HG03558 (cell line): ENCODE data around the gene PAPPA2.

Experiments
- ATAC-seq: cut with Tn5 transposase; IDR thresholded peaks from one replicate; pipeline ENCODE4 v1.9.1; 2021; ENCODE audit warnings: moderate number of reproducible peaks; ENCODE audit not compliant: unreplicated experiment; ENCODE audit errors: extremely low read depth

Gene PAPPA2

GRCh38 chr1:176843352-176844297 is 380.6 kb downstream of the PAPPA2 start:
- no peak for ATAC-seq

DNA sequence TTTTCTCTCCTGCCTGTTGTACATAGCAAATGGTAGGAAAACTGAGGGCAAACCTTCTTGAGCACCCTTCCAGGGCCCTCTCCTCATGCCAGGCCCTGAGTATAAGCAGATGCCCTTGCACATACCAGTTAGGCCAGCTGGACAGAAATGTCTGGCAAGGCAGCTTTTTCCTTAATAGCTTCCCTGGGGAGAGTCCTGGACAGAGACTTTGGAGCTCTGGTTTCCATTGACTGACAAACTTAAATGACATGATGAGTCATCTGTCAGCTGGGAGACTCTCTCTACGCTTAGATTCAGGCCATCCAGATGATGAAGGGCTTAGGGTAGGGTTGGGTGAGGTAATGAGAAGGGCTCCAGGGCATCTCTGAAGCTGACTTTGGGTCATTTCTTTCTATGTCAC is 384.1 kb downstream of the PAPPA2 start:
- no peak for ATAC-seq

- ATAC-seq, result no peak
Measured at GRCh38 chr1:176849281-176849680, 386.3 kb downstream of the PAPPA2 start.

DNA sequence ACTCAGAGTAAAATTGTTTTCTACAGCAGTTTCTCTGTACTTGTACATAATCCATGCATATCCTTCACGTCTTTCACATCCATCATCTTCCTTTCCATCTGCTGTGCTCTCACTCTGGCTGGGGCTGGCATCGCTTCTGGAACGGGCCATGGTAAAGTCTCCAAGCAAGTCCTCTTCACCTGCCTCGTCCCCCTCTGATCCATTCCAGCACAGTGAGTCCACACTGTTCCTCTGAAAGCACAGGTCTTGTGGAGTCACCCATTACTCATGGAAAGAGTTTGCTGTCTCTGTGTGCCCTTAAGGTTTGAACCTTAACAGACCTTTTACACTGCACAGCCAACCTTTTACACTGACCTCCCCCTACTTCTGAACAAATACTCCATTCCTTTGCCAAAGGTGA is 387.9 kb downstream of the PAPPA2 start:
- ATAC-seq, result no peak

- no peak for ATAC-seq
Measured at GRCh38 chr1:176852124-176852523, 389.1 kb downstream of the PAPPA2 start.

DNA sequence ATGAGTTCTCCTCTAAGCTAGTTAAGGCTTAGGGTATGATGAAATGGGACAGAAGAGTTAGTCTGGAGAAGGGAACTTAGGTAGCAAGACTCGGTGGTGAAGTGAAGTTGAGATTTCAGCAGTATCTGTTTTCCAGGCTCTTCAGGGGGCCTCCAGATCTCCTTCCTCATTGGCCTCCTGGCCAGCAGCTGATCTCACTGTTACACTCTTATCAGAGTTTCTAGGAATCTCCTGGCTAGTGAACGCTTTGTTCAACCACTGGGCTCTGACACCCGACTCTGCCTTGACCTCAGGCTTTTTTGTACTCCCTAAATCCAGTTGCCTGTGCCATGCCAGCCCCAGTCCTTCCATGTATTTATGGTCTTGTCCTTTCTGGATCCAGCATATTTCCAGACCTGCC is 390.5 kb downstream of the PAPPA2 start:
- no peak for ATAC-seq

DNA sequence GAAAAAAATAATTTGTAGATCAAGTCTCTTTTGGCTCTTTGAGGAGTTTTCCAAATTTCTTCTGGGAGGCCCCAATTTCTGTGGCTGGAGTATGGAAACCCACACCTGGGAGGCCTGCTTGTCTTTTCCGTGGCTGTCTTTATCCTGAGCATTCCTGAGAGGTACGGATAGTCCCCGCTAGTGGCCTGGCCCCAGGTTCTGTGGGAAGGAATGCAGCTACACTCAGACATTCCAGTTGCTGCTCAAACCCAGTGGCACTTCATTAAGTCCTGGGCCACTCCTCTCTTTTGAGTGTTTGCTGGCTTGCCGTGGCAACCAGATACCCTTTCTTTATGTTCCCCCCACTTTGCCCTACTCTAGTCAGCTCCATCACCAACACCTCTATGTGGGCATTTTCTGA is 391.1 kb downstream of the PAPPA2 start:
- ATAC-seq, result no peak

DNA sequence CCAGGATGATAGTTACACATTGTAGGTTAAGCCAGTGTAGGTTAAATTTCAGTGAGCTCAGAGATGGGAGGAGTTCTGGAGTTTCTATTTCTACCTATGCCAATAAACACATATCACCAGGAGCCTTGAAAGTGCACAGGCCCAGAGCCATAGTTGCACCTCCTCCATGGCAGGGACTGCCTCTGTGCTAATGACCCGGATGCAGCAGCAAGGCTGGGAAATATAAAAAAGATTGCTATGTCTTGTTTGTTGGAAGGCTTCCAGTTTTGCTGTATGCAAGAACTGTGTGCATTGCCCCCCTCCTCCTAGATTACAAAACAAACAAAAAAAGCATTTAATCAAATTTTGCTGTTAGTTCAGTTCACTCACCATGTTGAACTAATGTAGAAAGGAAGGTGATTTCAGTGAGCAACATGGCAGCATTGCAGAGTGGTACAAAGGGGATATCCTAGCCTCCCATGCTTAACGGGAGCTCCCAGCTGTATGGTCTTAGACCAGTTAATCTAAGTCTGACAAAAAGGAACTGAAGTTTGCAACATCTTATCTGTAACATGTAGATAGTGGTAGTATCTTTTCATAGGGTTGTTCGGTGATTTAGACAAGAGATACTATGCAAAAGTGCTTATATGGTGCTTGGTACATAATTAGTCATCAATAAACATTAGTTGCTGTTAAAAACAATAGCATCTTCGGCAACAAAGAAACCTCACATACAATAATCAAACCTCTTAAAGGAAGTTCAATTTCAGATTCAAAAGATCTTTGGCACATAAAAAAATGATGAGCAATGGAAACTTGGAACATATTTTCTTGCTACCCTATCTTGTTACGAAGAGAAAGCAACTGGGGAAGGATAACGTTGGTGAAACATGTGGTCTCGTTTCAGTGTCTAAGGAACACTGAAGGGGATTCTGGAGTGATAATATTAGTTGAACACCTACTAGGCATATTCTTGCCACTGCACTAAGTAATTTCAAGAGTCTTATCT is 392.1 kb downstream of the PAPPA2 start:
- ATAC-seq, result no peak

DNA sequence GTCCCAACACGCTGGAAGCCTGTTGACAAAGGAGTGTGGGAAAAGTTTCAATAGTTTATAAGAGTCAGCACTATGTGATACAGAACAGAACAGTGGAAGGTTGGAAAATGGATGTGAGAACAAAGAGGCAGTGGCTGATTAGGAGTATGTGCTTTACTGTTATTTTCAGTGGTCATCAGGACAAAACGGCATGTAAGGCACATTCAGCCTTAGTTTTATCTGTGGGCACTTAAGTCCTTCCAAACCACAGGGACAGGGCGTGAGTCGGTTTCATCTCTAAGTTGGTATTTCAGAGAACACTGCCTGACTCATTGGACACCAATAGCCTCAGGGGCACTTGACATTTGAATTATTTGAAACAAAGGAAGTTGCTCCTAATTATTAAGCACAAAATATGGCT is 394.7 kb downstream of the PAPPA2 start:
- no peak for ATAC-seq

DNA sequence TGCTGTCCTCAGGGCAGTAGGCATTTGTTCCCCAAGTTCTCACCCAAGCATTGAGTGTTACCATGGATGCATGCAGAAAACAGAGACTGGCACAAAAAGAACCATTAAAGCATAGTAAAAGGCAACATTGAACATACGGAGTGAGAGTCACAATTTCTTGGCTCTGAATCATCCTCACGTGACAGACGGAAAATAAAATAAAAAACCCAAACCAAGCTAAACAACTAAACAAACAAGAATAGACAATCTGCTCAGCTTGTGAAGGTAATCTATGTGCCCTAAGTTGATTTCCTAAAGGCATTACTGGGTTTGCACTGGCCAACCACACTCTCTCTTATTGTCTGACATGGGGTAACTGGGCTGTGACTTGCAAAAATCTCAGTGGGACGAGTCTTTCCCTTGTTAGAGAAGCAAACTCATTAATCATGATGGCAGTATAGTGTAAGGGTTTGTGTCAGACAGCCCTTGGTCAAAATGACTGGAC is 395.5 kb downstream of the PAPPA2 start:
- ATAC-seq, result no peak

GRCh38 chr1:176863613-176864012 is 400.6 kb downstream of the PAPPA2 start:
- ATAC-seq, result no peak

GRCh38 chr1:176864211-176864610 is 401.2 kb downstream of the PAPPA2 start:
- ATAC-seq, result no peak

DNA sequence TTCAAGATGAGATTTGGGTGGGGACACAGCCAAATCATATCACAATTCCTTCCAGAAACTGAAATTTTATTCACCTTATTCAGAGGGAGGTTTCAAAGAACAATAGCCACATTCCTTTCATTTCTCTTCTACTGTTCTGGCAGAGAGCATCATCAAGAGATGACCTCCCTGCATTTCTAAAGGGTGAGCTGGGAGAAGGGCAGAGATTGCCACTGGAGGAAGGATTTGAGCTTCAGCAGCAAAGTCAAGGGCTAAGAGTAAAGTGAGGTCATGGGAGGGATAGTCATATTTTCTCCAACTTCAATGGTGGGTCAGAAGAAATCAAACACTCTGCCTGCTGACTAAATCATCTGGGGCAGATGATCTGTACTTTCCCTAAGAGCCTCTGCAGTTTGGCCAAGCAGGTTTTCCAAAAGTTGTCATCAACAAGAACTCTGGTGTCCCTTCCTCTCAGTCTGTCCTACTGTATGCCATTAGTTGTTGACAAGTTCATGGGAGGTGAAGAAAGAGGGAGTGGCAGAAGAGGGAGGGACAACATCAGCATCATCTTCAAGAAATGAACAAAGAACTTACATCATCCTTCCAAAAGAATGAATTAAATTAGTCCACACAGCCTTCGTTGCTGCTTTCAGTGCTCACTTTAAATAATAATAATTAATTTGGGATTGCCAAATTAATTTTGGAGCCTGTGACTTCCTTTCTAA is 403.2 kb downstream of the PAPPA2 start:
- ATAC-seq, result no peak

GRCh38 chr1:176869577-176869976 is 406.6 kb downstream of the PAPPA2 start:
- no peak for ATAC-seq

DNA sequence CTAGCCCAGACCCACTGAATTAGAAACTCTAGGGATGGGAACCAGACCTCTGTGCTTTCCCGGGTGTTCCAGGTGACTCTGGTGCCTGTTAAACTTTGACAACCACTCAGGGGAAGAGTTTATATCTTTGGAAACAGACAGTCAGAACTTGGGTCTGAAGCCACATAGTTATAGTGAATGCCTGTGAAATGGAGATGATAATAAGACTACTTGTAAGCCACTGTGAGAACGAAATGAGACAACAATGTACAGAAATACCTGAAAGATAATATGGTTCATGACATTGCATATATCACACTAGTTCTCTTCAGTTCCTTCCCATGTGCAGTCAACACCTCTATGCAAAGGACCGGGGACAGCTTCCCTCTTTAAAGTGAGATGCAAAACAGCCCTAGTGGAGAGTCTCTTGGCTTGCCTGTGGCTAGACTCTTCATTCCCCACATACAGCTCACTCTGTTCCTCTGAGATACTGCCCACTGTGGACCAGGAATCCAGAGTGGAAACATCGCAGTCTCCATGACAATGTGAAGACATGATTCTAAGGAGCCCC is 414.1 kb downstream of the PAPPA2 start:
- ATAC-seq, result no peak

GRCh38 chr1:176877557-176877956 is 414.6 kb downstream of the PAPPA2 start:
- no peak for ATAC-seq

DNA sequence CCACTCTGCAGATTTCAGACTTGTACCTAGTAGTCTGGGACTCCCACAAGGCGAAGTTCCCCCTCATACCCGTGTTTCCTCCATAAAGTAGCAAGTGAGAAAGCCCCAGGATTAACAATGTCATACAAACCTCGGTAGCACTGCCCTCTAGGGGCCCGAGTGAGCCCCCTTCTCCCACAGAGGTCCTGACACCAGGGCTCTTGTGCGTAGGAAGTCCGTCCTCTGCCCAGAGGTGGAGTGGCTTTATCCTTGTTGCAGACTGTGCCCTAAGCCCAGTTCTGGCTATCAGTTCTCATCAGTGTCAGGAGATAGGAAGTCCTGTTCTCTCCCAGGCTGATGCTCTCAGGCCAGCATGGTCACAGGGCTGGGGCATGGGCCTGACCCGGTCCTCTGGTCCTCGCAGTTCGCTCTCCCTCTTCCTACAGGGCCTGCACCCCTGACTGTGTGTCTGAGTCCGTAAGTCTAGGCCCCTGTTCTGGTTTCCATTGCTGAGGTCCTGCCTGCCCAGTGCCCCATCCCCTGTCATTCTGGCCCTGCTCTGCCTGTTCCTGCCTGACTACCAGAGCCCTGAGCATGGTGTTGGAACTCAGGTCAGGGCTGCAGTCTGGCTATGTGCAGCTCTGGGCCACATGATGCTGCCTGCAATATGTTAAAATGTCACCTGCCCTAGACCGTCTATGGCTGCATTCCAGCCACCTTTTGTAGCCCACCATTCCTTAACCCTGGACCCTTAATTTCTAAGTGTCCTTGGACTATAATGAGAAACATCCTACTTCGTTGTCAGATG is 416.0 kb downstream of the PAPPA2 start:
- ATAC-seq, result no peak

DNA sequence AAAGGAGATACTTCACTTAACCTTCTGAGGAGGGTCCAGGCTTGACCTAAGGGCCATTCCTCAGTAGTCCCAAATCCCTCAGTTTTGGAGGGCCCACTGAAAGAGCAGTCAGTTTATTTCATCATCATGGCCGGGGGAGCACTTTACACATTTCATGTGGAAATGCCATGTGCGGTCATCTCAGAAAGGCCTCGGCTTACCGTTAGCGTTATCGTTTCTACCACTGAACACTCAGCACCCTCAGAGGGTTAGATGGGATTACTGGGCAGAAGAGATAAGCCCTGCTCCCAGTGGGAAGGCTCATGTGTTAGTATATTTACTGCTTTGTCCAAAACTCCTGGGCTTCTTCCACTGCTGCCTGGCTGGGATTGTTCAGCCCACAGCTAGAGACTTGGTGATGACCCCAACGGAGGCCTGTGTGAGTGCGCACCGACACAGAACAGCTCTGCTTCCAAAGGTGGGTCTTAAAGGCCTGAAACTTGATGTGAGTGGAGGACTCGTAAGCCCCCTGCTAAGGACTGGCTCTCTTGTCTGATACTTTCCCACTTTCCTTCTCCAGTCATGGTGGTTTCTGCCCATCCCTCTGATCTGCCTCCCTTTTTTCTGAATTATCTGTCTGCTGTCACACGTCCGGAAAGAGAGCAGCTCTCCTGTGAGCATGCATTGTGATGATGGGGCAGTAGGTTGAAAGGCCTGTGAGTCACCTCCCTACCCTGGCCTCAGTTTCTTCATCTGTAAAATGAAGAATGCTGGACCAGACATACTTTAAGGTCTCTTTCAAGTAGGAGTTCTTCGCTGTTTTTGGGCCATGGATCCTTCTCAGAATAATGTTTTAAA is 417.0 kb downstream of the PAPPA2 start:
- ATAC-seq, result no peak
